Transverse colon (tissue), 4 donors: Measurements from ENCODE around the gene CDK12. TPM values are rescaled to one million over a fixed set of nuclear protein-coding genes. Genes with fewer than 3 reads are reported as not detected.

Experiments
- DNase-seq: peaks from one replicate; pipeline ENCODE4 v3.0.0-alpha.2; 2019
- H3K27ac ChIP-seq, 4 donors: fragments of 200-600 bp; sonication (generic); 2 replicates each; pipeline ENCODE4 v1.5.1; 2016 to 2018; ENCODE audit warnings: inconsistent platforms in 4 of 4
- H3K27me3 ChIP-seq: fragments of 200-600 bp; sonication (generic); 2 replicates; pipeline ENCODE4 v1.5.1; 2017; ENCODE audit warnings: inconsistent platforms
- H3K36me3 ChIP-seq, 4 donors: fragments of 200-600 bp; sonication (generic); 2 replicates each; pipeline ENCODE4 v1.5.1; 2017 to 2019; ENCODE audit warnings: inconsistent platforms in 4 of 4
- H3K4me1 ChIP-seq, 4 donors: fragments of 200-600 bp; sonication (generic); 2 replicates each; pipeline ENCODE4 v1.5.1; 2017 to 2020; ENCODE audit warnings: inconsistent platforms in 4 of 4
- H3K4me3 ChIP-seq, 4 donors: fragments of 200-600 bp; sonication (generic); 1 replicate in 1 of 4; 2 replicates in 3 of 4; pipeline versions ENCODE4 v1.5.1 to v1.6.1; 2017 to 2019; ENCODE audit warnings: inconsistent platforms in 4 of 4
- H3K9me3 ChIP-seq, 2 donors: fragments of 200-600 bp; sonication (generic); 2 replicates each; pipeline ENCODE4 v1.5.1; 2017 to 2019; ENCODE audit warnings: inconsistent platforms in 2 of 2
- CTCF ChIP-seq, 5 experiments: fragments of 200-600 bp in 3 of 5; fragments of 450-650 bp in 2 of 5; sonication (generic) in 3 of 5; IDR thresholded peaks; 1 replicate in 2 of 5; 2 replicates in 3 of 5; pipeline ENCODE4 v1.5.1; 2016 to 2017; ENCODE audit warnings: antibody characterized with exemption in 5 of 5, inconsistent platforms in 3 of 5, mild to moderate bottlenecking in 2 of 5, moderate library complexity in 1 of 5
- EP300 ChIP-seq: sonication (generic); formaldehyde crosslinking; IDR thresholded peaks from one replicate; pipeline ENCODE4 v1.6.1; 2017; ENCODE audit warnings: antibody characterized with exemption, low read depth
- POLR2A ChIP-seq: fragments of 450-650 bp; IDR thresholded peaks from one replicate; pipeline ENCODE4 v1.6.1; 2016; ENCODE audit warnings: antibody characterized with exemption, mild to moderate bottlenecking, moderate library complexity
- POLR2AphosphoS5 ChIP-seq, 3 donors: sonication (generic); formaldehyde crosslinking; IDR thresholded peaks; one replicate each; pipeline ENCODE4 v1.6.1; 2016; ENCODE audit warnings: antibody characterized with exemption in 3 of 3
- WGBS, 2 donors: methylation state at CpG; one replicate each; pipeline ENCODE4 v1.1.5; 2018; ENCODE audit warnings: low coverage in 1 of 2; 5-methylcytosine and 5-hydroxymethylcytosine counted together
- in situ Hi-C, 4 donors: fragments of 200-750 bp; cut with MboI; loops; one replicate each; pipeline versions ENCODE4 v1.15.0 to v1.15.1; 2017; ENCODE audit warnings: low sequenced_read_pairs in 3 of 4, low pct_ligation_motif_present in 1 of 4, low pct_unique_long_range_greater_than_20kb in 1 of 4
- intact Hi-C: fragments of 100-400 bp; cut with DNase I; formaldehyde crosslinking; loops from one replicate; pipeline ENCODE4 v1.15.1; 2023; ENCODE audit warnings: low total_unique reads
- total RNA-seq, 4 donors: library from RNA; depleted of rRNA; stranded (reverse); fragments of >200 nt; gene quantifications; one replicate each; pipeline ENCODE4 v1.1.0, GENCODE V29; 2016

The CDK12 gene
- total RNA-seq, 4 donors from 2014 or later: 31.4 to 66.5 (median 49.4) TPM

- 80% methylated on average over 7 of the region's 7 CpGs; no CpG with 5 or more reads in 1 of the 2 donors for WGBS, 2 donors
- H3K4me3 ChIP-seq: no peak overlapping the region
- intact Hi-C loops (loop anchor here (10.0 kb wide), 1 partner anchor 196 kb away; no protein-coding TSS in a partner anchor), in situ Hi-C loops (no loop called here)
- no peak overlapping the region for H3K27ac ChIP-seq
- H3K9me3 ChIP-seq: no peaks in the 10 kb centered on the region
- no peaks in the 10 kb centered on the region for H3K27me3 ChIP-seq
- peaks cover 0 to 21% (median 0%) of the 10 kb centered on the region in 4 donors for H3K36me3 ChIP-seq
- TF ChIP-seq CTCF (IDR thresholded peaks at IDR 0.05) (no peak), POLR2AphosphoS5 (IDR thresholded peaks at IDR 0.05) (no peak), EP300 (no peak), POLR2A (no peak)
- no peaks in the 10 kb centered on the region for H3K4me1 ChIP-seq
- DNase-seq: no peak
These were observed 87.4 kb downstream of the CDK12 start for GRCh38 chr17:39548494-39549225.

GRCh38 chr17:39549747-39550573 lies 88.7 kb downstream of the CDK12 start:
- H3K4me3 ChIP-seq: no peak overlapping the region
- H3K27me3 ChIP-seq: no peaks in the 10 kb centered on the region
- H3K27ac ChIP-seq: no peak overlapping the region
- no peak for DNase-seq
- H3K36me3 ChIP-seq: peaks cover 0 to 18% (median 0%) of the 10 kb centered on the region in 4 donors
- H3K9me3 ChIP-seq: no peaks in the 10 kb centered on the region
- intact Hi-C loops: loop anchor here (10.0 kb wide), 1 partner anchor 195 kb away; no protein-coding TSS in a partner anchor
- in situ Hi-C loops: no loop called here
- no peaks in the 10 kb centered on the region for H3K4me1 ChIP-seq
- 85 to 87% methylated on average over 4 to 6 of the region's 6 CpGs for WGBS, 2 donors
- TF ChIP-seq POLR2AphosphoS5 (IDR thresholded peaks at IDR 0.05): no peak

- intact Hi-C loops (no loop called here), in situ Hi-C loops (no loop called here)
- Histone ChIP-seq H3K9me3 (no peaks in the 10 kb centered on the region), H3K27ac (no peak overlapping the region), H3K36me3 (peaks cover 0 to 16% (median 0%) of the 10 kb centered on the region in 4 donors), H3K27me3 (no peaks in the 10 kb centered on the region), H3K4me1 (no peaks in the 10 kb centered on the region), H3K4me3 (no peak overlapping the region)
- TF ChIP-seq POLR2A (no peak), EP300 (no peak), CTCF (IDR thresholded peaks at IDR 0.05) (no peak), POLR2AphosphoS5 (IDR thresholded peaks at IDR 0.05) (no peak)
- 86 to 100% methylated on average over 1 of the region's 1 CpG for WGBS, 2 donors
- no peak for DNase-seq
These were observed 90.6 kb downstream of the CDK12 start for GRCh38 chr17:39551879-39552278.

- Histone ChIP-seq H3K9me3 (no peaks in the 10 kb centered on the region), H3K36me3 (peaks cover 0 to 16% (median 2%) of the 10 kb centered on the region in 4 donors), H3K4me1 (no peaks in the 10 kb centered on the region), H3K27me3 (no peaks in the 10 kb centered on the region), H3K27ac (no peak overlapping the region), H3K4me3 (no peak overlapping the region)
- intact Hi-C loops (no loop called here), in situ Hi-C loops (no loop called here)
- DNase-seq: no peak
- WGBS, 2 donors: 50% methylated on average over 2 of the region's 2 CpGs; no CpG with 5 or more reads in 1 of the 2 donors
- no peak for TF ChIP-seq CTCF (IDR thresholded peaks at IDR 0.05)
- TF ChIP-seq POLR2A: no peak
- no peak for TF ChIP-seq POLR2AphosphoS5 (IDR thresholded peaks at IDR 0.05)
- TF ChIP-seq EP300: no peak
These were observed 92.2 kb downstream of the CDK12 start for GRCh38 chr17:39553341-39553945.
